HG03139 (cell line): ENCODE measurements around the gene ATF5.

ENCODE experiments used
- ATAC-seq: cut with Tn5 transposase; IDR thresholded peaks from one replicate; pipeline ENCODE4 v1.9.1; 2021; ENCODE audit not compliant: unreplicated experiment

The ATF5 gene

DNA sequence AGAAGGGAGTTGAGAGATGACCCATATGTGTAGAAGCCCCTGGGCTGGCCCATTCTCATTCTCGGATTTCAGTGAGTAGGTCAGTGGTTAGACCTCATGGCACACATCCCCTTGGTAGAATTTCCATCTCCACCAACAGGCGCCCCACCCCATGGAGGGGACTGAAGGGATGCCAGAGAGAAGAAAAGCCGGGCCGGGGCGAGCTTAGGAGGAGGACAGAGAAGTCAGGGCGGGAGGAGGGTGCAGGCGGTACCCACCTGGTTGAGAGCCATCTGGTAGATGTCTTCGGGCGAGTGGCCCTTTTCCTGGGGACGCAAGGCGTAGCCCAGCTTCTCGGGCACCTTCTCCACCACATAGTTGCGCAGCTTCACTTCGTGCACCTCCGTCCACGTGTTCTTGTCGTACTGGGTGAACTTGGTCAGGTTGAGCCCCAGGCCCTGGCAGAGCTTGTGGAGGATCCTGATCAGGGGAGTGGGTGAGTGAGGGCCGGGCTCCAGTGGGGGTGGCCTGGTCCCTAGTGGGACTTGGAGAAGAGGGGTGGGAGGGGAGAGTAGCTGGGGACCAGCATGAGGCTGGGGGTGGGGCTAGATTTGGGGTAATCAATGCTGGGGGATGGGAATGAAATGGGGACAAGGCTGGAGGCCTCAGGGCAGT, 34.9 kb upstream of the ATF5 start:
- ATAC-seq = no peak

DNA sequence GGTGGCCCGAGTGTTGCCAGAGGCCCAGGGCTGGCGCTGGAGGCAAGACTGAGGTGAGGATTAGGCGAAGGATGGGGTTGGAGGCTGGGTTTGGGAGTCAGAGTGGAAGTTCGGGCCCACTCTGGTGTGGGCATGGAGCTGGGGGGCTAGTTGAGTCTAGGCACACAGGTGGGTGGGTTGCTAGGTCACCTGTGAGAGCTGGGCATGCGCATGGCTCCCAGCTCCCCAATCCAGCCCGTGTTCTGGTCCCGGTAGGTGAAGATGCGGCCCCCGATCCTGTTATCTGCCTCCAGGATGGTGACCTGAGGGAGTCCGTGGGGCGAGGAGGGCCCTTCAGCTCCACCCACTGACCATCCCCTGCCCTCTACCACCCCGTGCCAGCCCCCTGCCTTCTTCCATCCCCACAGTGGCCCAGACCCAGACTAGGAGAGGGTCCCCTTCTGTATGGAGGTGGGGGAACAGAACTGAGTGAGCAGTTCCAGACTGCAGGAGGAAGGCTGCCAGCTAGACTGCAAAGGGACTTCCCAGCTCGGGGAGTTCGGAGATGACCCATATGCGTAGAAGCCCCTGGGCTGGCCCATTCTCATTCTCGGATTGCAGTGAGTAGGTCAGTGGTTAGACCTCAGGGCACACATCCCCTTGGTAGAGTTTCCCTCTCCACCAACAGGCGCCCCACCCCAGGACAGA, 34.0 kb upstream of the ATF5 start:
- no peak for ATAC-seq

DNA sequence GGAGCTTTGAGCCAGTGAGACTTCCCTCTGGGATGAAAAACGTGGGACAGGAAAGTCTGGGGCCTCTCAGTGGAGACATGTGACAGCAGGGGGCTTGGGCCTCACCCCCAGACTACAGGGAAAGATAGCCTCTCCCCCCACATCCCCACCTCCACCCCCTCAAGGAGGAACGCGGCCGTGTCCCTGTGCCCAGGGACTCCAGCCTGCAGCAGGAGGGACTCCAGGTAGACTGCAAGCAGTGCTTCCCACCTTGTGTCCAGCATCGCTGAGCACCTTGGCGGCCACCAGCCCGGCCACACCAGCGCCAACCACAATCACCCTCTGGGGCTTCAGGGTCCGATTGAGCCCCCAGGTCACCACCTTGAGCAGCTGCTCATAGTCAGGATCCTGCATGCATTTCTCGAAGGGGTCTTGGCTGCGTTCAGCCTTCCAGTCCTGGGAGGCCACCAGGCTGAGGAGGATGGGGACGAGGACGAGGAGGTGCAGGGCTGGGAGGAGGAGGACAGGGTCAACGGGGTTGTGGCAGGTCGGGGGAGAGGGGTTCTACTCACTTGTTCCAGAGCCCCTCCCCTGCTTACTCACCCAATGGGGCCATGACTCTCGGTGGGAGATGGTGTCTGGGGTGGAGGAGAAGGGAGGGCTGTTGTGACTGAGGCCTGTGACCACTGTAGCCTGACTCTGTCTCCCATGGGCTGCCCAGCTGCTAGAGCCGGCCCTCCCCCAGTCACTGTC, 33.3 kb upstream of the ATF5 start:
- no peak for ATAC-seq

DNA sequence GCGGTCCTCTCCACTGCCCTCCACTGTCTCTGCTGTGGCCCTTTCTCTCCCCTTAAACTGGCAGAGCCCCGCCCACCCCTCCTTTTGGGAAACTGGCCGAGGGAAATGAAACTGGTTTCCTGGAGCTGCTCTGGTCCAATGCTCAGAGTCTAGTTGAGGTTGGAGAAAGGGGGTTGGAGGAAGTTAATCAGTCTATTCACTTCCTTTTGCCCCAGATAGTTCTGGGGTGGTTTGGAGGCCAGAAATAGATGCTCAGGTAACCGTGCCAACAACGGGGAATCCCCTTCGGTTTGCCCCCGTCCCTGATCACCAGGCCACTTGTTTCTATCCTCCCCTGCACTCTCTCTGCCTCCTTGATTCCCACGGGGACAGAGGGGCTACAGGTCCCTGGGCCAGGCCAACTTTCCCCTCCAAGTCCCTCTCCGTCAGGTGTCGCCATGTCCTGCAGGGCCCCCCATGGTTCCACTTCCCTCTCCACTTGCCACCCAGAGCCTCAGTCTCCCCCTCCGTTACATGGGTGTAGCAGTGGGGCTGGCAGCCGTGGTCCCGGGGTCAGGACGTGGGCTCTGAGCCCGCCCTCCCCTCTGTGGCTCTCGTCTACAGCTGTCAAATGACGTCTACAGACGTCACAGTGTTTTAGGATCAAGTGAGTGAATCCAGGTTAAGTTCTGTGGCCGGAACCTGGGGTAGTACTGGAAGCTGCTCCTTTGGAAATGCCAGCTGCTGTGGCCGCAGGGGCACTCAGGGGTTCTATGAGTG, 32.0 kb upstream of the ATF5 start, which contains the start of gene IL4I1:
TSS of gene IL4I1 (minus strand) at position 25 of the 759 bp plus-strand sequence. CDS start 727 bp downstream, outside the sequence.
- ATAC-seq = peak; percentile 50

DNA sequence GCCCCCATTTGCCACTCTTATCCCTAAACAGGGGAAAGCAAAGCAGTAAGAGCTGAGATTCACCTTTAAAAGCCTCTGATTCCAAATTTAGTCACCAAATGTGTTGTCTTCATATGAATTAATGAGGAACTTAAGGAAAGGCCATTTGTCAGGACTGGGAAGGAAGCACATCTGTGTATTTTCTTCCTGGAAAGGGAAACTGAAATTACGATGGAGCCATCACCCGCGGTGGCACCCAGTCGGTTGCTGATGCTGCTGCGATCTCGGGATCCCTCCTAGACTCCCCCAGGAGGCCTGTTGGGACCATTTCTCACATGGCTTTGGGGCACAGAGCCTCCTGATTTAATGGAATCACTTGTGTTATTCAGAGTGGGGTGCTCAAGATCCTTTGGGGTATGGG, 24.9 kb upstream of the ATF5 start:
- ATAC-seq = no peak

DNA sequence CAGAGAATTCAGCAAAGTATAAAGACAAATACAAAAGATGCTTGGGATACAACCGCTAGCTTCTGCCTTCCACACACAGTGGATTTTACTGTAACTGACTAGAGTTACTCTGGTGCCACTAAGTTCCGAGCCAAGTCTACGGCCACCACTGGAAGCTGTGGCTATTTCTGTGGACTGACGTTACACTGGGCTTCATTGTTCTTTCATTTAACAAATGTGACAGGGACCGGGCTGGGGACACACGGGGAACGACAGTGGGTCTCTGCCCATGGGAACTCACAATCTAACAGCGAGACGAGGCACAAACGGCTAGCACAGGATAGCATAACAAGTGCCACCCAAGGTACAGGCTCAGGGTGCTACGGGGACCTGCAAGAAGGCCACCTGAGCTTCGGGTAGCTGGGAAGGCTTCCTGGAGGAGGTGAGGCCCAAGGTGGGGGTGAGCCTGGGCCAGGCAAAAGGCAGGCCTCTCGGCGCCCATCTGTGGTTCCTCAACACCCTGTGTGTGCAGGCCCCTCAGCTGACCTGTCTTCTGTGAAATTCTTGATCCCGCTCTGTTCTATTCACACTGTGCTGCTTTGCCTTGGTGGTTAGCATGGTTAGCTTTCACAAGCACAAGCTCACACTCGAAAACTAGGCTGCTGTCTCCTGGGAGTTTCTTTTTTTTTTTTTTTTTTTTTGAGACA, 22.0 kb upstream of the ATF5 start:
- ATAC-seq = no peak

DNA sequence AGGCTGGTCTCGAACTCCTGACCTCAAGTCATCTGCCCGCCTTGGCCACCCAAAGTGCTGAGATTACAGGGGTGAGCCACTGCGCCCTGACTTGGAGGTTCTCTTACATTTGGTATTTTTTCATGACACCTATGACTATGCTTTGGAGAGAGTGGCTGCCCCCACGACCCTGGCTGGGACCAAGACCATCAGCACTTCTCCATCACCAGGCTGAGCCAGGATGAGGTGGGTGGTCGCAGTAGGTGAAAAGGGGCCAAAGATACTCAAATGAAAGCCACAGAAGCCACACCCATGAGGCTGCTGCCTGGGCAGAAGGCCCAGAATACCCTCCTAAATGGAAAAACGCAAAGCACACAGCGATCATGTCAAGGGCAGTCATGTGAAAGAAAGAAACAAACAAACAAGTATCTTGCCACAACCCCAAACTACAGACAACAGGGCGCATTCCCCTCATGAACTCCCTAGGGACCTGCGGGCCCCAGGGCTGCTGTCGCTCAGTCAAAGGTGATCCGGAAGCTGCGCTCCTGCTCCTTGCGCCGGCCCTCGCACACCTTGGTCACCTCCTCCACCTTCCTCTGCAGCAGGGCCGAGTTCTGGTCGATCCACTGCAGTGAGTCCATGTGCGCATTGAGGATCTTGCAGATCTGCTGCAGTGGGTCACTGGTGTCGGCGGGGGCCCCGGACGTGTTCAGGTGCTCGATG, 21.1 kb upstream of the ATF5 start:
- no peak for ATAC-seq

DNA sequence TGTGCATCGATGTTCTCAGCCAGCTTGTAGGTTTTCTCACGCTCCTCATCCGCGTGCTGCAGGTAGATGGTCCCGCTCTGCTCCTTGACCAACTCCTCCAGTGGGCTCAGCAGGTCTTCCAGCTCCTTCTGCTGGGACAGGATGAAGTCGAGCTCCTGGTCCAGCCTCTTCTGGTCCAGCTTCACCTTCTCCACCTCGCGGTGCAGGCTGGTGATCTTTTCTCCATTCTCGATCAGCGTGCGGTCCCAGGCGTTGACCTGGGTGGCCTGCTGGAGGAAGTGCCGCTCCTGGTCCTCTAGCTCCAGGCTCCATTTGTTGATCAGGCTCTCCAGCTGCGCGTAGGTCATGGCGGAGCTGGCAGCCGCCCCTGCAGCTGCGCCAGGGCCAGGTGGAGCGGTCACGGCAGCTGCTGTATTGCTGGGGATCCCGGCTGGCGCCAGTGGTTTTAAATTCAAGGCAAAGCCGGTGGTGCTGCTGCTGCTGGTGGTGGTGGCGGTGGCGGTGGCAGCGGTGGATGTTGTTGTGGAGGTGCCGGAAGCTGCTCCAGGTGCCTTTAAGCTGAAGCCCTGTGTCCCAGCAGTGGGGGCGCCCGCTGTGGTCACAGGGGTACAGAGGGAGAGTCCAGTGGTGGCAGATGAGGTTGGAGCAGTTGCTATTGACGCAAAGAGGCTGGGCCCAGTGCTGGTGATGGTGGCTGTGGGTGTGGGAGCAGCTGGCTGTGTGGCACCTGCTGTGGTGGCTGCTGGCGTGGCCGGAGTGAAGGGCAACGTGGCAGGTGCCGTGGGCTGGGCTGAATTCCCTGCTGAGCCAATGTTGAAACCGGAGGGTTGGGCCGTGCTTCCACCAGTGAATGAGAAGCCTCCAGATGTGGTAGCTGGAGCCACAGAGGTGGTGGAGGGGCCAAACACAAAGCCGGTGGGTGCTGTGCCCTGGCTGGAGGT, 20.3 kb upstream of the ATF5 start:
- no peak for ATAC-seq

DNA sequence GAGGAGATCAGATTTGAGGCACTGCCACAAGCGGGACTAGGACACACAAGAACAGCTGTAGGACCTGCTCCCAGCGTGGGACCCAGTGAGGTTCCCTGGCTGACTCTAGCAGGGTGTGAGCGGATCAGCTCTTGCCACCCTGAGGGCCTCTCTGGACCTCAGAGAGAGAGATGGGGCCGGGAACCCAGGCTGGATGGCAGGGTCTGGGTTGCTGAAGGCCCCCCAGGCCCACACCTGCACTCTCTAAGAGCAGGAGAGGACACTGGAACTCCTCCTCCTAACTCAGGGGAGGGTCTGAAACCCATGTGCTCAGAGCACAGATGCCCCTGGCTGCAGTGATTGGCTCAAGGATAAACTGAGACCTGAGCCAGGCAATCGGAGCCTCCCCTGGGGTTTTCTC, 18.8 kb upstream of the ATF5 start:
- no peak for ATAC-seq

DNA sequence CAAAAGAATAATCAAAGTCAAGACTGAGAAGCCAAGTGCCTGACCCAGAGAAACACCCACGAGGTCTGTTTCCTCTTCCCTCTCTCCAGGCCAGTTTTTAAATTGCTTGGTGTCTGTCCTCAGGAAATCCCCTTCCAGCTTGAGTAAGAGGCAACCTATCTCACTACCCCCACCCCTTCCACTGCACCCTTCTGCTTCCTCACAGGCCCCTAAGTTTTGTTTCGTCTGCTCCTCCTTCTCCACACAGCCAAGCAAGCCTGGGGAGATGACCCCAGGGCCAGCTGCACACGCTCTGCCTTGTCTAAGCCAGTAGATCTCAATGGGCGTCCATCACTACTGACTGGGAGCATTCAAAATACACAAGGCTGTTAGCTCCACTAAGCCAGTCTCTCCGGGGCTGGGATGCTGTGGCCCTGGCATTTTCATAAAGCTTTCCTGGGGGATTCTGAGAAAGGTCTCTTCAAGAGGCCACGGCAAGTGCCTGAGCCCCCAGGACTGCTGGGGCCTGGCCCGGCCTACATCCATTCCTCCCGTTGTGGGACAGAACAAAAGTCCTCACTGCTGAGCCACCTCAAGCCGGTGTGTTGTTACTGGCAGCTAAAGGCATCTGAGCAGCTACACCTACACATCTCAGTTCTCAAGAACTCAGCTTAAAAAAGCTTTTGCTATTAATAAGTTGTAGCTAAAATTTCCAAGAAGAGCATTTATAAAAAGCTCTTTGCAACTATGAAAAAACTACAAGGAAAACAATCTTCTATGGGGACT, 17.4 kb upstream of the ATF5 start:
- ATAC-seq = no peak

DNA sequence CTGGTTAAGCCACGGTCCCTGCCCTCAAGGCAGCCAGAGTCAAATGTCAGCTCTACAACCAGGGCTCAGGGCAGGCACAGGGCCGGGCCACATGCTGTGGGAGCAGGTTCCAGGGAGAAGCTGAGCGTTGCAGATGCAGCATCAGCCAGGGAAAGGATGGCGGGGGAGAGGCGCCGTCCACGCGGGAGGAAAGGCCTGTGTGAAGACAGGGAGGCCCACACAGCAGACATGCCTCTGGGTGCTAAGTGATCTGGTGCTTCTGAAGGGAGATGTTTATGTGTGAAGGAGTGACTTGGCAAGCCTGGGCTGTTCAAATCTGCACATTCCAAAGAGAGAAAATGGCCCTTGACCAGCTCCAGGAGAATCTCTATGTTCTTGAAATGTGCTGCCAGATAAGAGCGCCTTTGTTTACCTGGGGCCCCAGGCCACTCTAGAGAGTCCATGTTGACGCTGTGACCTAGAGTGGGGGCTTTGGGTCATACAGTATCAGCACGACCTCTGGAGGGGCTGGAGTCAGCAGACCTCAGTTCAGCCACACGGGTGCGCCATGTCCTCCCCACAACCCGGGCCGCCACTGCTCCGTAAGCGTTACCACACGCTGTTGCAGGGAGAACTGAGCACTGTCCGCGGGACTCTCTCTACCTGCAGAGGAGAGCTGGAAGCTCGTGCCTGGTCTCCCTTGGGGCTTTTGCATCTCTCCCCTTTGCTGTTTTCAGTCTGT, 15.9 kb upstream of the ATF5 start:
- no peak for ATAC-seq

DNA sequence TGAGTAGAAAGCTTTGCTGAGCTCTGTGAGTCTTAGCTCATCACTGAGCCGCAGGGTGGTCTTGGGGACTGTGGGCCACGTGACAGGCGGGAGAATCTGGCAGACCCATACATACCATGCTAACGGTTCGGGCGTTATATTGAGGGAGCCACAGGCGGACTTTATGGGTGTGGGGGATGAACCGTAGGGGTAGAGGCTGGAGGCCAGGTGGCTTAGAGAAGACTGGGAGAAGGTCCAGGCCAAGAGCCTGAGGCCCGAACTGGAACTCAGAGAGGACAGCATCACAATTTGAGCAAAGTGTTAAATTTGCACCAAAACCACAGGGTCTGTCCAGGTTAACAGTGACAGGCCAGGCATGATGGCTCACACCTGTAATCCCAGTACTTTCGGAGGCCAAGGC, 15.3 kb upstream of the ATF5 start:
- no peak for ATAC-seq

DNA sequence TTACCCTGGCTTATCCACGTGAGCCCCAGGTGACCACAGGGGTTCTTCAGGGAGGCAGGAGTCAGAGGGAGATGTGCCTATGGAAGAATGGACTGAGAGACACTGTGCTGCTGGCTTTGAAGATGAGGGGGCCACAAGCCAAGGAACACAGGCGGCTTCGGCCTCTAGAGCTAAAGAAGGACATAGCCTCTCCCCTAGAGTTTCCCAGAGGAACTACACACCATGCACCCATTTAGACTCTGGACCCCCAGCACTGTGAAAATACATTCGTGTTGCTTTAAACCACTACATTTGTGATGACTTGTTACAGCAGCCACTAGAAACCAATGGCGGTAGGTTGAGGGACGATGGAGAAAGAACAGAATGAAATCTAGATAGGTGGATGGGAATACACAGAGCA, 13.7 kb upstream of the ATF5 start:
- no peak for ATAC-seq

DNA sequence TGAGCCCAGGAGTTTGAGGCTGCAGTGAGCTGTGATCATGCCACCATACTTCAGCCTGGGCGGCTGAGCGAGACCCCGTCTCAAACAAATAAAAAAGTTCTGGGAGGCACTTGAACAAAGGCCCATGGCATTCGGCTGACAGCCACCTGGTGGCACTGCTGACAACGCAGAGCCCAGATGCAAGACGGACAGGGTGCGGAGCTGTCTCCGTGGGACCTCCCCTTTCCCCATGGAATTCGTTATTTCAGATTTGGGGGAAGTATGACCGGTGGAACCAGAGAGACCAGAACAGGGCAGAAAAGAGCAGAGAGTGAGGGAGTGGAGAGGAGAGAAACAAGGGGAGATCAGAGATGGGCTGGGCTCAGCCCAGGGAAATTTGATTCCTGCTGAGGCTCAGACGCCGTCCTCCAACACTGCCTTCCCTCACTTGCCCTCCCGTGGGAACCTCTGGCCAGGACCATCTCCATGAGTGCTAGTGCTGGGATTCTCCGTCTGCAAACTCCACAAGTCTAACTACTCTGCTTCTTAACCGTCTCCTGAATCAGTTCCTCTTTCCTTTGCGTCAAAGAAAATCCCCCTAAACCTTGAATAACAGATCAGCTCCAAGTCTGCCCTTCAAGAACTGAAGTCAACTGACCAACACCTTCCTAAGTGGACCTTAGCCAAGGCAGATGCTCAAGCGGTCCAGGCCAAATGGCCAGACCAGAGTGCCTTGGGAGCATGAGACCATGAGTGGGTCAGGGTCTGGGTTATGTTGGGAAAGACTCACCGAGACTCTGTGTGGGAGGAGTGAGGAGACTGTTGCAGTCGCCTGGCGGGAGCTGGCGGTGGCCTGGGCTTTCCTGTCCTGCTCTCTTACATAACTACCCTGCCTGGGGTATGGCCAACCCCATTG, 11.9 kb upstream of the ATF5 start:
- no peak for ATAC-seq

DNA sequence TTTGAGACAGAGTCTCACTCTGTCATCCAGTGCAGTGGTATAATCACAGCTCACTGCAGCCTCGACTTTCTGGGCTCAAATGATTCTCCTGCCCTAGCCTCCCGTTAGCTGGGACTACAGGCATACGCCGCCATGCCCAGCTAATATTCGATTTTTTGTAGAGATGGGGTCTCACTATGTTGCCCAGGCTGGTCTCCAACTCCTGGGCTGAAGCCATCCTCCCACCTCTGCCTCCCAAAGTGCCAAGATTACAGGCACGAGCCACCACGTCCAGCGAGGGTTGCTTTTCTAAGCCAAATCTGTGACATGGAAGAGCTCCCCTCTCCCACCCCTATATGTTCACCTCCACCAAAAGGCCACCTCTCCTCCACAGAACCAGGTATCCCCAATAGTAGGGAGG, 10.9 kb upstream of the ATF5 start:
- ATAC-seq = no peak

DNA sequence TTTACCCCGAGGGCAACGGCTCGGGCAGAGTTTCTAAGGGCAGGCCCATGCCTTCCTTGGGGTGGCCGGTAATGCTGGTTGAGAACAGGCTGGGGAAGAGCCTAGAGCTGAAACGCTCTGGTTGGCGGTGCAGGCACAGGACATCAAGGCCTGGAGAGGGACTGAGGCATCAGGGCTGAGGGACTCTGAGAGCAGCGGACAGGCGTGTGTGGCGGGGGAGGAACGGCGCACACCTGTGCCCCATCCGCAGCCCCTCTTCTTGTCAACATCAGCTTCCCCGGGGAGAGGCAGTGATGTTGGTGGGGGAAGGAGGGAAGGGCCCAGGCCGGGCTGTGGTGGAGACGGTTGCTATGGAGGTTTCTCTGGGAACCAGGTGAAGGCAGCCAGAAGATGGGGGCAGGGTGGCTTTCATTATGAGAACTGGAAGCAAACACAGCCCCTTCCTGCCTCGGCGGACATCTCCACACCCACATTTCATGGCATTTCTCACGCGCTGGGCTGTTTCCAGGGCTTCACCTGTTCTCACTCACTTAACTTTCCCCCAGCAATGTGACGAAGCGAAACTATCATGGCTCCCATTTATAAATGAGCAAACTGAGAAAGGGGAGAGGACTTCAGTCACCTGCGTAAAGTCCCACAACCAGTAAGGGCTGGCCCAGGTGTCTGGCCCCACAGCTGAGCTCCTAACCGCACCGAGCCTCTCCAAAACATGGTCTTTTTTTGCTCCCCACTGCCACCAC, 8.2 kb upstream of the ATF5 start:
- no peak for ATAC-seq
